Psoas muscle (tissue), 8 donors: ENCODE measurements around the gene GRHL3. TPM values are rescaled to one million over a fixed set of nuclear protein-coding genes. Genes with fewer than 3 reads are reported as not detected.

Source experiments
- ATAC-seq, 4 donors: fragments of 200-7000 bp; cut with Tn5 transposase; one replicate each; pipeline ENCODE4 v1.9.1; 2020; ENCODE audit warnings: moderate library complexity in 3 of 4, mild to moderate bottlenecking in 2 of 4
- DNase-seq, 2 donors: peaks; one replicate each; pipeline ENCODE4 v3.0.0-alpha.2; 2020
- H3K27ac ChIP-seq: fragments of 200-600 bp; one replicate; pipeline ENCODE4 v1.8.0; 2022
- H3K27me3 ChIP-seq, 3 donors: fragments of 200-600 bp in 1 of 3; one replicate each; pipeline versions ENCODE4 v1.6.1 to v1.8.0; 2013 to 2022; ENCODE audit warnings: low read length in 2 of 3, mild to moderate bottlenecking in 2 of 3, moderate library complexity in 1 of 3; ENCODE audit not compliant: insufficient read depth in 3 of 3
- H3K36me3 ChIP-seq, 2 donors: fragments of 200-600 bp in 1 of 2; one replicate each; pipeline versions ENCODE4 v1.6.1 to v1.8.0; 2013 to 2022; ENCODE audit warnings: low read depth in 1 of 2, mild to moderate bottlenecking in 1 of 2, moderate library complexity in 1 of 2; ENCODE audit not compliant: insufficient read depth in 1 of 2
- H3K4me1 ChIP-seq: fragments of 200-600 bp; one replicate; pipeline ENCODE4 v1.8.0; 2022
- H3K4me3 ChIP-seq: fragments of 200-600 bp; one replicate; pipeline ENCODE4 v1.8.0; 2022; ENCODE audit warnings: mild to moderate bottlenecking
- H3K9me3 ChIP-seq: fragments of 200-600 bp; one replicate; pipeline ENCODE4 v1.8.0; 2022
- CTCF ChIP-seq: fragments of 200-600 bp; IDR thresholded peaks from one replicate; pipeline ENCODE4 v1.8.0; 2022; ENCODE audit warnings: antibody characterized with exemption
- WGBS, 3 donors: extraction: QIAGEN DNeasy Blood & Tissue Kit; methylation state at CpG; one replicate each; pipeline versions ENCODE4 v1.1.6 to v1.1.7; 2013; 5-methylcytosine and 5-hydroxymethylcytosine counted together
- intact Hi-C, 2 donors: fragments of 100-400 bp; cut with DNase I; formaldehyde crosslinking; loops; one replicate each; pipeline versions ENCODE4 v1.11.0 to v1.14.2; 2022
- polyA plus RNA-seq, 3 donors: library from polyadenylated mRNA; stranded (reverse); fragments of 200-250 nt; gene quantifications; one replicate each; pipeline ENCODE4 v1.2.3, GENCODE V29; 2013
- total RNA-seq, 4 donors: library from RNA; stranded (reverse); fragmentation: NEBNext Ultra II Directional in 2 of 4; extraction: Animal tissue kit (Norgen Biotek cat#: 25700) in 2 of 4; gene quantifications; one replicate each; pipeline versions ENCODE4 v1.2.1 to v1.2.4, GENCODE V29; 2021 to 2023
- donor health status: healthy with polysubstance abuse.
- donor health status: DM: no; HTN: no; CAD: no; lungs with moderate emphysema.
- donor health status: Bipolar disorder and iron deficiency.
- donor health status: healthy.
- donor health status: DM: yes; HTN: yes; CAD: no.
- donor health status: DM: no; HTN: no; CAD: no.
- donor health status: DM: no; HTN: no; CAD: no.
- donor health status: DM: yes; HTN: yes; CAD: no.

Gene GRHL3
- total and polyA plus RNA-seq, 7 donors, result 0.08 to 0.30 TPM; not detected in 5

GRCh38 chr1:24309762-24310485, 9.2 kb upstream of the GRHL3 start:
- ATAC-seq (no peak), DNase-seq (no peak)
- no peaks in the 10 kb centered on the region for H3K36me3 ChIP-seq
- TF ChIP-seq CTCF, result no peak
- H3K27ac ChIP-seq, result no peak overlapping the region
- 85 to 90% (median 90%) methylated on average over 4 of the region's 4 CpGs for WGBS, 3 donors
- intact Hi-C loops, result no loop called here
- no peaks in the 10 kb centered on the region for H3K9me3 ChIP-seq
- no peak overlapping the region for H3K4me3 ChIP-seq
- H3K4me1 ChIP-seq, result no peaks in the 10 kb centered on the region
- no peaks in the 10 kb centered on the region for H3K27me3 ChIP-seq

- Histone ChIP-seq H3K36me3 (no peaks in the 10 kb centered on the region), H3K9me3 (no peaks in the 10 kb centered on the region), H3K27ac (no peak overlapping the region), H3K4me3 (no peak overlapping the region), H3K27me3 (no peaks in the 10 kb centered on the region), H3K4me1 (no peaks in the 10 kb centered on the region)
- intact Hi-C loops, result no loop called here
- 93 to 95% (median 93%) methylated on average over 3 of the region's 3 CpGs for WGBS, 3 donors
- DNase-seq (no peak), ATAC-seq (no peak)
- TF ChIP-seq CTCF, result no peak
Observed at GRCh38 chr1:24311234-24311633, 7.9 kb upstream of the GRHL3 start.

- WGBS, 3 donors, result 81 to 93% (median 88%) methylated on average over 1 of the region's 1 CpG
- ATAC-seq, result no peak
- no peak overlapping the region for H3K4me3 ChIP-seq
- H3K36me3 ChIP-seq, result no peaks in the 10 kb centered on the region
- no peaks in the 10 kb centered on the region for H3K27me3 ChIP-seq
- H3K27ac ChIP-seq, result no peak overlapping the region
- no peak for TF ChIP-seq CTCF
- no peak for DNase-seq
- no peaks in the 10 kb centered on the region for H3K9me3 ChIP-seq
- no peaks in the 10 kb centered on the region for H3K4me1 ChIP-seq
- intact Hi-C loops, result no loop called here
Observed at GRCh38 chr1:24311741-24312140, 7.4 kb upstream of the GRHL3 start.

- Histone ChIP-seq H3K4me1 (no peaks in the 10 kb centered on the region), H3K4me3 (no peak overlapping the region), H3K27me3 (peaks cover 1 to 23% (median 3%) of the 10 kb centered on the region in 3 donors), H3K27ac (no peak overlapping the region), H3K36me3 (no peaks in the 10 kb centered on the region), H3K9me3 (no peaks in the 10 kb centered on the region)
- no peak for DNase-seq
- ATAC-seq, result no peak
- 79 to 86% (median 80%) methylated on average over 6 of the region's 6 CpGs for WGBS, 3 donors
- intact Hi-C loops, result no loop called here
- no peak for TF ChIP-seq CTCF
Observed at GRCh38 chr1:24315391-24315790, 3.8 kb upstream of the GRHL3 start.

- no peak for ATAC-seq
Observed at GRCh38 chr1:24316645-24317044, 2.5 kb upstream of the GRHL3 start.

More at GRCh38 chr1:24316645-24317044, 2.5 kb upstream of the GRHL3 start:
- no peak for DNase-seq
- no peaks in the 10 kb centered on the region for H3K9me3 ChIP-seq
- no peak overlapping the region for H3K4me3 ChIP-seq
- intact Hi-C loops, result no loop called here
- no peak overlapping the region for H3K27ac ChIP-seq
- no peaks in the 10 kb centered on the region for H3K36me3 ChIP-seq
- WGBS, 3 donors, result 62 to 73% (median 62%) methylated on average over 3 of the region's 3 CpGs
- peaks cover 1 to 34% (median 3%) of the 10 kb centered on the region in 3 donors for H3K27me3 ChIP-seq
- peaks cover 6% of the 10 kb centered on the region for H3K4me1 ChIP-seq
- TF ChIP-seq CTCF, result no peak
